HPDE6-E6E7 (cell line): Measurements from ENCODE around the gene ICAM5.

Experiments
- DNase-seq: peaks from one replicate; pipeline ENCODE4 v3.0.0; 2011; ENCODE audit warnings: missing footprints; ENCODE audit errors: extremely low spot score

The ICAM5 gene

GRCh38 chr19:10290876-10291553 lies 1.3 kb downstream of the ICAM5 start:
- no peak for DNase-seq

GRCh38 chr19:10291554-10292205 lies 1.9 kb downstream of the ICAM5 start:
- DNase-seq: no peak

GRCh38 chr19:10292206-10292788 lies 2.5 kb downstream of the ICAM5 start:
- DNase-seq: no peak

GRCh38 chr19:10292789-10293636 lies 3.3 kb downstream of the ICAM5 start:
- DNase-seq: no peak

- DNase-seq: no peak
Observed at GRCh38 chr19:10293637-10294367, 4.0 kb downstream of the ICAM5 start.

GRCh38 chr19:10294368-10294697 lies 4.6 kb downstream of the ICAM5 start:
- DNase-seq: no peak

GRCh38 chr19:10295305-10295846 lies 5.6 kb downstream of the ICAM5 start:
- DNase-seq: no peak

- no peak for DNase-seq
Observed at GRCh38 chr19:10295847-10296591, 6.3 kb downstream of the ICAM5 start.

- no peak for DNase-seq
Observed at GRCh38 chr19:10299545-10300458, 10.1 kb downstream of the ICAM5 start.

GRCh38 chr19:10305139-10305806 lies 15.5 kb downstream of the ICAM5 start:
- DNase-seq: no peak

- no peak for DNase-seq
Observed at GRCh38 chr19:10306327-10306726, 16.6 kb downstream of the ICAM5 start.

- DNase-seq: no peak
Observed at GRCh38 chr19:10309423-10309822, 19.7 kb downstream of the ICAM5 start, which contains the start of gene ZGLP1. TSS of gene ZGLP1 (minus strand) at chr19:10309815.

GRCh38 chr19:10315335-10316214 lies 25.8 kb downstream of the ICAM5 start, which contains the start of gene FDX2:
TSS of gene FDX2 (minus strand) at chr19:10316015. CDS start at chr19:10315996, 19 bp downstream.
- peak; percentile 76 for DNase-seq

- DNase-seq: no peak
Observed at GRCh38 chr19:10316229-10317044, 26.7 kb downstream of the ICAM5 start.

GRCh38 chr19:10317045-10317856 lies 27.5 kb downstream of the ICAM5 start:
- DNase-seq: no peak

GRCh38 chr19:10317857-10318462 lies 28.2 kb downstream of the ICAM5 start:
- DNase-seq: no peak
